HG03045 (cell line): ENCODE results near the gene HNF4A.

Experiments used
- ATAC-seq: cut with Tn5 transposase; IDR thresholded peaks from one replicate; pipeline ENCODE4 v1.9.1; 2021; ENCODE audit warnings: mild to moderate bottlenecking, moderate library complexity; ENCODE audit not compliant: unreplicated experiment

HNF4A gene

GRCh38 chr20:44404204-44405181 lies 49.0 kb downstream of the HNF4A start:
- ATAC-seq, result no peak

GRCh38 chr20:44405257-44405656 lies 49.8 kb downstream of the HNF4A start:
- no peak for ATAC-seq

- no peak for ATAC-seq
Measured at GRCh38 chr20:44405785-44406571, 50.5 kb downstream of the HNF4A start.

- ATAC-seq, result no peak
Measured at GRCh38 chr20:44406572-44407137, 51.2 kb downstream of the HNF4A start.

GRCh38 chr20:44407402-44408184 lies 52.1 kb downstream of the HNF4A start:
- ATAC-seq, result no peak

- no peak for ATAC-seq
Measured at GRCh38 chr20:44409132-44409600, 53.7 kb downstream of the HNF4A start.

- ATAC-seq, result no peak
Measured at GRCh38 chr20:44410583-44411019, 55.1 kb downstream of the HNF4A start.

GRCh38 chr20:44411020-44411756 lies 55.7 kb downstream of the HNF4A start:
- ATAC-seq, result no peak

GRCh38 chr20:44411757-44412401 lies 56.4 kb downstream of the HNF4A start:
- no peak for ATAC-seq

- no peak for ATAC-seq
Measured at GRCh38 chr20:44412402-44413144, 57.1 kb downstream of the HNF4A start.

- no peak for ATAC-seq
Measured at GRCh38 chr20:44413575-44414345, 58.3 kb downstream of the HNF4A start.

GRCh38 chr20:44414346-44414714 lies 58.8 kb downstream of the HNF4A start:
- ATAC-seq, result no peak

GRCh38 chr20:44414808-44415207 lies 59.3 kb downstream of the HNF4A start:
- no peak for ATAC-seq

- ATAC-seq, result no peak
Measured at GRCh38 chr20:44415833-44416715, 60.6 kb downstream of the HNF4A start.

- no peak for ATAC-seq
Measured at GRCh38 chr20:44418069-44418905, 62.8 kb downstream of the HNF4A start.
